ENCODE data around the gene PAFAH2. TPM values are rescaled to one million over a fixed set of nuclear protein-coding genes. Genes with fewer than 3 reads are reported as not detected.

PAFAH2 gene
- total RNA-seq, 1 donor from 2014 or later: 7.1 TPM

DNA sequence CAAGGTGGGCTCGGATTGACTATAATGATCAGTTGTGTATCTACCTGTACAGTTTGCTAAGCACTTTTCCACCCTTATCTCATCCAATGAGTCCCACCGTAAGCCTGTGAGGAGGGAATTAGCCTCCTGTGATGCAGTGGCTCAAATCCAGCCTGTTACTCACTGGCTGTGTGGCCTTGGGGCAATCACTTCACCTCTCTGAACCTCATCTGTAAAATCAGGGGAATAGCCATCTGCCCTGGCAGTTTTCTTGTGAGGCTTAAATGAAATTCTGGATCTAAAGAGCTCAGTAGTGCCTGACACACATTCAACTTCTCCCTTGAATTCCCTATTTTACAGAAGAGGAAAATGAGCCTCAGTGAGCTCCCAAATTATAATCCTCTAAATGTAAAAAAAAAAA, 16.3 kb upstream of the PAFAH2 start:
- intact Hi-C loops (cut with DNase I): no loop called here
- TF ChIP-seq POLR2A (IDR thresholded peaks at IDR 0.05): no peak
- TF ChIP-seq POLR2AphosphoS5 (IDR thresholded peaks at IDR 0.05; ENCODE audit: insufficient read depth in 1 of 2, low read depth in 1 of 2): no peak
- TF ChIP-seq, protein P1, sequence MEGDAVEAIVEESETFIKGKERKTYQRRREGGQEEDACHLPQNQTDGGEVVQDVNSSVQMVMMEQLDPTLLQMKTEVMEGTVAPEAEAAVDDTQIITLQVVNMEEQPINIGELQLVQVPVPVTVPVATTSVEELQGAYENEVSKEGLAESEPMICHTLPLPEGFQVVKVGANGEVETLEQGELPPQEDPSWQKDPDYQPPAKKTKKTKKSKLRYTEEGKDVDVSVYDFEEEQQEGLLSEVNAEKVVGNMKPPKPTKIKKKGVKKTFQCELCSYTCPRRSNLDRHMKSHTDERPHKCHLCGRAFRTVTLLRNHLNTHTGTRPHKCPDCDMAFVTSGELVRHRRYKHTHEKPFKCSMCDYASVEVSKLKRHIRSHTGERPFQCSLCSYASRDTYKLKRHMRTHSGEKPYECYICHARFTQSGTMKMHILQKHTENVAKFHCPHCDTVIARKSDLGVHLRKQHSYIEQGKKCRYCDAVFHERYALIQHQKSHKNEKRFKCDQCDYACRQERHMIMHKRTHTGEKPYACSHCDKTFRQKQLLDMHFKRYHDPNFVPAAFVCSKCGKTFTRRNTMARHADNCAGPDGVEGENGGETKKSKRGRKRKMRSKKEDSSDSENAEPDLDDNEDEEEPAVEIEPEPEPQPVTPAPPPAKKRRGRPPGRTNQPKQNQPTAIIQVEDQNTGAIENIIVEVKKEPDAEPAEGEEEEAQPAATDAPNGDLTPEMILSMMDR (IDR thresholded peaks at IDR 0.05): no peak
- H3K36me3 ChIP-seq: no peaks in the 10 kb centered on the region
- no peak overlapping the region for H3K4me3 ChIP-seq
- H3K27me3 ChIP-seq: no peaks in the 10 kb centered on the region
- no peaks in the 10 kb centered on the region for H3K9me3 ChIP-seq
- H3K27ac ChIP-seq: no peak overlapping the region
- DNase-seq (ENCODE audit: extremely low spot score in 2 of 2): no peak
- no peaks in the 10 kb centered on the region for H3K4me1 ChIP-seq

DNA sequence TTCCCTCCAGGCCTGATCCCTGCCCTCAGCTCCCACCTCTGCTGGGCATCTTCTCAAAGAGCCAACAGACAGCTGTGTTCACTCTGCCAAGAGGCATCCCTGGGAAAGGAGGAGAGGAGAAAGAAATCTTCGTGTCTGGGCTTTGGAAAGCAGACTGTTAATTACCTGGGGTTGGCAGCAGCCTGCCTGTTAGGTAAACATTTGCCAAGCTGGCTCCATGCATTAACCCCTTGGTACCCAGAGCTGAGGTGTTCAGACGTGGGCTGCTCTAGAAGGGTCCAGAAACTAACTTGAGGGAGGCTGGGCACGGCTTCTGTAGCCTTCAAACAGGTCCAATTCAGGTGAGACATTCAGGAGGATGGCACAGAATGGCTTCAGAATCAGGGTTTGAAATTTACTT, 15.0 kb upstream of the PAFAH2 start:
- Histone ChIP-seq H3K9me3 (no peaks in the 10 kb centered on the region), H3K27me3 (no peaks in the 10 kb centered on the region), H3K36me3 (no peaks in the 10 kb centered on the region), H3K4me1 (no peaks in the 10 kb centered on the region), H3K27ac (no peak overlapping the region), H3K4me3 (no peak overlapping the region)
- intact Hi-C loops (cut with DNase I): no loop called here
- TF ChIP-seq POLR2AphosphoS5 (IDR thresholded peaks at IDR 0.05; ENCODE audit: insufficient read depth in 1 of 2, low read depth in 1 of 2): no peak
- TF ChIP-seq POLR2A (IDR thresholded peaks at IDR 0.05): no peak
- TF ChIP-seq, protein P1 (IDR thresholded peaks at IDR 0.05): no peak
- DNase-seq (ENCODE audit: extremely low spot score in 2 of 2): no peak

DNA sequence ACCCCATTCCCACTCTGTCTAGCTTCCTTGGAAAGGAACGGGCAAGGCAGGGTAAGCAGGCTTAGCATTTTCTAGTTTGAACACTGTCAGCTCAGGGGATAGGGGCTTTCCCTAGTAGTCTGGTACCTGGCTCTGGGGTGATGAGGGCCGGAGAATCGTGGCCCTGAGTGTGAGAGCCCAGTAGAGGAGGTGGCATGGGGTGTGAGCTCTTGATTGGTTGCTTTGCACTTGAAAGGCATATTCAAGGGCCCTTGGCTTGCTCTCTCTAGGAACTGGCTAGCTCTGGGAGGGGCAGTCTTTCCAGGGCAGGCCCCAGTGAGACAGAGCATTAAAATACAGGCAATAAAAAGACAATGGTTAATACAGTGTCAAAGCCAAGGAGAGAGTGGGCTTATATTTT, 13.0 kb upstream of the PAFAH2 start:
- no peak overlapping the region for H3K4me3 ChIP-seq
- TF ChIP-seq POLR2A (IDR thresholded peaks at IDR 0.05) (no peak), POLR2AphosphoS5 (IDR thresholded peaks at IDR 0.05; ENCODE audit: insufficient read depth in 1 of 2, low read depth in 1 of 2) (no peak)
- TF ChIP-seq, protein P1 (IDR thresholded peaks at IDR 0.05): no peak

DNA sequence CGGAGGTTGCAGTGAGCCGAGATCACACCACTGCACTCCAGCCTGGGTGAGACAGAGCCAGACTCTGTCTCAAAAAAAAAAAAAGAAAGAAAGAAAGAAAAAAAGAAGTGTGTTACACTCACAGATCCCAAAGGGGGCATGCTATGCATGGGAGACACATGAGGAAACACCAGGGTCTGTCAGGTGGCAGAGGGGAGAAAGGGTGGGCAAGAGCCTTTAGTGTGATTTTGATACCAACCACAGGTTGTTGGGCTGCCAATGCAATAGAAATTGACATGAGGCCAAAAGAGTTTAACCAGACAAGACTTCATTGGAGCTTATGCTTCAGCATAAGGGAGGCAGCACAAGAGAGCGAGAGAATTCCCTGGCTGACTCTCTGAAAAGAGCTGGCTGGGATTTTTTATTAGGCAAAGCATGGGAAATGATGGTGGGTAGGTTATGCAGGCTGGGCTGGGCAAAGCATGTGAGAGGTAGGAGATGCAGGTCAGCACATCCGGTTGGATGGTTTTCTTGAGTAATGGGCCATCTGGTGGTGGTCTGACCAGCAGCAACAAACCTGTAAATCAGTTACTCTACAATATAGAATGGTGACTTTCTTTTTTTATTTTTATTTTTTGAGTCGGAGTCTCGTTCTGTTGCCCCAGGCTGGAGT, 12.1 kb upstream of the PAFAH2 start:
- H3K36me3 ChIP-seq: no peaks in the 10 kb centered on the region
- H3K4me3 ChIP-seq: no peak overlapping the region
- H3K4me1 ChIP-seq: peaks cover 8% of the 10 kb centered on the region
- TF ChIP-seq POLR2AphosphoS5 (IDR thresholded peaks at IDR 0.05; ENCODE audit: insufficient read depth in 1 of 2, low read depth in 1 of 2) (no peak), POLR2A (IDR thresholded peaks at IDR 0.05) (no peak)
- TF ChIP-seq, protein P1 (IDR thresholded peaks at IDR 0.05): no peak
- no peaks in the 10 kb centered on the region for H3K9me3 ChIP-seq
- no peak overlapping the region for H3K27ac ChIP-seq
- intact Hi-C loops (cut with DNase I): no loop called here
- no peak for DNase-seq (ENCODE audit: extremely low spot score in 2 of 2)
- H3K27me3 ChIP-seq: no peaks in the 10 kb centered on the region

More for the DNA sequence above, 13.0 kb upstream of the PAFAH2 start:
- no peaks in the 10 kb centered on the region for H3K9me3 ChIP-seq
- intact Hi-C loops (cut with DNase I): no loop called here
- no peaks in the 10 kb centered on the region for H3K36me3 ChIP-seq
- no peak overlapping the region for H3K27ac ChIP-seq
- peaks cover 2% of the 10 kb centered on the region for H3K4me1 ChIP-seq
- no peak for DNase-seq (ENCODE audit: extremely low spot score in 2 of 2)
- no peaks in the 10 kb centered on the region for H3K27me3 ChIP-seq

DNA sequence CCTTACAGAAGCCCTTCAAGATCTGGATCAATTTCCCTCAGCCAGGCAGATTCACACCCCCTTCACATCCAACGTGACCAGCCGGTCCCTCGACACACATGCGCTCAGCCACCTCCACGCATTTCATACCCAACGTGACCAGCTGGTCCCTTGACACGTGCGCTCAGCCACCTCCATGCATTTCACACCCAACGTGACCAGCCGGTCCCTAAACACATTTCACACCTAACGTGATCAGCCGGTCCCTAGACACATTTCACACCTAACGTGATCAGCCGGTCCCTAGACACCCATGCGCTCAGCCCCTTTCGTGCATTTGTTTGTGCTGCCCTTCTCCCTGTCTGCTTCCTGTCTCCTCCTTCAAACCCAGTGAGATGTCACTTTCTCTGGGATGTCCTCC, 8.8 kb upstream of the PAFAH2 start:
- intact Hi-C loops (cut with DNase I): no loop called here
- DNase-seq (ENCODE audit: extremely low spot score in 2 of 2): no peak
- Histone ChIP-seq H3K36me3 (no peaks in the 10 kb centered on the region), H3K9me3 (no peaks in the 10 kb centered on the region), H3K27me3 (no peaks in the 10 kb centered on the region), H3K4me3 (no peak overlapping the region), H3K4me1 (peaks cover 8% of the 10 kb centered on the region), H3K27ac (no peak overlapping the region)
- TF ChIP-seq POLR2AphosphoS5 (IDR thresholded peaks at IDR 0.05; ENCODE audit: insufficient read depth in 1 of 2, low read depth in 1 of 2) (no peak), POLR2A (IDR thresholded peaks at IDR 0.05) (no peak)
- TF ChIP-seq, protein P1 (IDR thresholded peaks at IDR 0.05): no peak
